ENCODE data around the gene SRM.
"Not testable (repeated sequence)": the region's sequence is repeated elsewhere in the genome, so short reads cannot be mapped to it uniquely, and the experiment has no call there.

The SRM gene

GRCh38 chr1:11056504-11056903 is 3.3 kb downstream of the SRM start:
- Histone ChIP-seq H3K9me3 (ENCODE audit: control insufficient read depth in 2 of 2, low read length in 2 of 2) (no peaks in the 10 kb centered on the region), H3K9ac (ENCODE audit: low read depth in 1 of 2, low read length in 2 of 2) (no peak overlapping the region), H3K4me3 (ENCODE audit: low read length in 2 of 2) (no peak overlapping the region), H3K27me3 (ENCODE audit: control insufficient read depth in 2 of 2, insufficient read depth in 2 of 2, low read length in 2 of 2) (no peaks in the 10 kb centered on the region), H3K36me3 (ENCODE audit: control insufficient read depth in 2 of 2, insufficient read depth in 2 of 2, low read length in 2 of 2) (peaks cover 3 to 8% of the 10 kb centered on the region in 2 donors), H3K4me1 (ENCODE audit: control insufficient read depth in 2 of 2, insufficient read depth in 2 of 2, low read length in 2 of 2) (peaks cover 8 to 17% of the 10 kb centered on the region in 2 donors), H3K27ac (ENCODE audit: low read depth in 2 of 2, low read length in 2 of 2) (no peak overlapping the region)

- Histone ChIP-seq H3K4me1 (ENCODE audit: control insufficient read depth in 2 of 2, insufficient read depth in 2 of 2, low read length in 2 of 2) (peaks cover 8 to 14% of the 10 kb centered on the region in 2 donors), H3K9ac (ENCODE audit: low read depth in 1 of 2, low read length in 2 of 2) (no peak overlapping the region), H3K36me3 (ENCODE audit: control insufficient read depth in 2 of 2, insufficient read depth in 2 of 2, low read length in 2 of 2) (peaks cover 3 to 8% of the 10 kb centered on the region in 2 donors), H3K27me3 (ENCODE audit: control insufficient read depth in 2 of 2, insufficient read depth in 2 of 2, low read length in 2 of 2) (no peaks in the 10 kb centered on the region), H3K9me3 (ENCODE audit: control insufficient read depth in 2 of 2, low read length in 2 of 2) (no peaks in the 10 kb centered on the region), H3K4me3 (ENCODE audit: low read length in 2 of 2) (no peak overlapping the region), H3K27ac (ENCODE audit: low read depth in 2 of 2, low read length in 2 of 2) (no peak overlapping the region)
Measured at GRCh38 chr1:11055676-11056075, 4.1 kb downstream of the SRM start.

- H3K4me3 ChIP-seq (ENCODE audit: low read length in 2 of 2) = no peak overlapping the region
- no peak overlapping the region for H3K9ac ChIP-seq (ENCODE audit: low read depth in 1 of 2, low read length in 2 of 2)
- H3K4me1 ChIP-seq (ENCODE audit: control insufficient read depth in 2 of 2, insufficient read depth in 2 of 2, low read length in 2 of 2) = peaks cover 8 to 12% of the 10 kb centered on the region in 2 donors
Measured at GRCh38 chr1:11054666-11055065, 5.2 kb downstream of the SRM start.

GRCh38 chr1:11054181-11054580 is 5.6 kb downstream of the SRM start:
- Histone ChIP-seq H3K36me3 (ENCODE audit: control insufficient read depth in 2 of 2, insufficient read depth in 2 of 2, low read length in 2 of 2) (peaks cover 3 to 8% of the 10 kb centered on the region in 2 donors), H3K4me3 (ENCODE audit: low read length in 2 of 2) (no peak overlapping the region), H3K27me3 (ENCODE audit: control insufficient read depth in 2 of 2, insufficient read depth in 2 of 2, low read length in 2 of 2) (no peaks in the 10 kb centered on the region), H3K4me1 (ENCODE audit: control insufficient read depth in 2 of 2, insufficient read depth in 2 of 2, low read length in 2 of 2) (peaks cover 7 to 11% of the 10 kb centered on the region in 2 donors), H3K9me3 (ENCODE audit: control insufficient read depth in 2 of 2, low read length in 2 of 2) (no peaks in the 10 kb centered on the region), H3K9ac (ENCODE audit: low read depth in 1 of 2, low read length in 2 of 2) (no peak overlapping the region), H3K27ac (ENCODE audit: low read depth in 2 of 2, low read length in 2 of 2) (no peak overlapping the region)

More at GRCh38 chr1:11054666-11055065, 5.2 kb downstream of the SRM start:
- Histone ChIP-seq H3K9me3 (ENCODE audit: control insufficient read depth in 2 of 2, low read length in 2 of 2) (no peaks in the 10 kb centered on the region), H3K27me3 (ENCODE audit: control insufficient read depth in 2 of 2, insufficient read depth in 2 of 2, low read length in 2 of 2) (no peaks in the 10 kb centered on the region), H3K36me3 (ENCODE audit: control insufficient read depth in 2 of 2, insufficient read depth in 2 of 2, low read length in 2 of 2) (peaks cover 3 to 8% of the 10 kb centered on the region in 2 donors), H3K27ac (ENCODE audit: low read depth in 2 of 2, low read length in 2 of 2) (no peak overlapping the region)

- Histone ChIP-seq H3K9me3 (ENCODE audit: control insufficient read depth in 2 of 2, low read length in 2 of 2) (no peaks in the 10 kb centered on the region), H3K4me3 (ENCODE audit: low read length in 2 of 2) (no peak overlapping the region), H3K36me3 (ENCODE audit: control insufficient read depth in 2 of 2, insufficient read depth in 2 of 2, low read length in 2 of 2) (peaks cover 3 to 8% of the 10 kb centered on the region in 2 donors)
Measured at GRCh38 chr1:11053758-11054137, 6.1 kb downstream of the SRM start.

GRCh38 chr1:11052839-11053757 is 6.7 kb downstream of the SRM start:
- Histone ChIP-seq H3K4me3 (ENCODE audit: low read length in 2 of 2) (no peak overlapping the region), H3K9ac (ENCODE audit: low read depth in 1 of 2, low read length in 2 of 2) (no peak overlapping the region)

More at GRCh38 chr1:11053758-11054137, 6.1 kb downstream of the SRM start:
- H3K27me3 ChIP-seq (ENCODE audit: control insufficient read depth in 2 of 2, insufficient read depth in 2 of 2, low read length in 2 of 2) = no peaks in the 10 kb centered on the region
- no peak overlapping the region for H3K9ac ChIP-seq (ENCODE audit: low read depth in 1 of 2, low read length in 2 of 2)
- H3K4me1 ChIP-seq (ENCODE audit: control insufficient read depth in 2 of 2, insufficient read depth in 2 of 2, low read length in 2 of 2) = peaks cover 3 to 7% of the 10 kb centered on the region in 2 donors
- H3K27ac ChIP-seq (ENCODE audit: low read depth in 2 of 2, low read length in 2 of 2) = no peak overlapping the region

GRCh38 chr1:11051781-11052511 is 7.9 kb downstream of the SRM start:
- Histone ChIP-seq H3K4me1 (ENCODE audit: control insufficient read depth in 2 of 2, insufficient read depth in 2 of 2, low read length in 2 of 2) (peaks cover 0 to 3% of the 10 kb centered on the region in 2 donors), H3K27me3 (ENCODE audit: control insufficient read depth in 2 of 2, insufficient read depth in 2 of 2, low read length in 2 of 2) (no peaks in the 10 kb centered on the region), H3K4me3 (ENCODE audit: low read length in 2 of 2) (no peak overlapping the region)

More at GRCh38 chr1:11052839-11053757, 6.7 kb downstream of the SRM start:
- H3K27me3 ChIP-seq (ENCODE audit: control insufficient read depth in 2 of 2, insufficient read depth in 2 of 2, low read length in 2 of 2) = no peaks in the 10 kb centered on the region
- H3K9me3 ChIP-seq (ENCODE audit: control insufficient read depth in 2 of 2, low read length in 2 of 2) = no peaks in the 10 kb centered on the region
- no peak overlapping the region for H3K27ac ChIP-seq (ENCODE audit: low read depth in 2 of 2, low read length in 2 of 2)
- peaks cover 3 to 8% of the 10 kb centered on the region in 2 donors for H3K36me3 ChIP-seq (ENCODE audit: control insufficient read depth in 2 of 2, insufficient read depth in 2 of 2, low read length in 2 of 2)
- H3K4me1 ChIP-seq (ENCODE audit: control insufficient read depth in 2 of 2, insufficient read depth in 2 of 2, low read length in 2 of 2) = peaks cover 0 to 3% of the 10 kb centered on the region in 2 donors

GRCh38 chr1:11051121-11051520 is 8.7 kb downstream of the SRM start:
- H3K4me1 ChIP-seq (ENCODE audit: control insufficient read depth in 2 of 2, insufficient read depth in 2 of 2, low read length in 2 of 2); H3K36me3 ChIP-seq (ENCODE audit: control insufficient read depth in 2 of 2, insufficient read depth in 2 of 2, low read length in 2 of 2); H3K9me3 ChIP-seq (ENCODE audit: control insufficient read depth in 2 of 2, low read length in 2 of 2); H3K27me3 ChIP-seq (ENCODE audit: control insufficient read depth in 2 of 2, insufficient read depth in 2 of 2, low read length in 2 of 2); H3K4me3 ChIP-seq (ENCODE audit: low read length in 2 of 2); H3K9ac ChIP-seq (ENCODE audit: low read depth in 1 of 2, low read length in 2 of 2); H3K27ac ChIP-seq (ENCODE audit: low read depth in 2 of 2, low read length in 2 of 2): not testable (repeated sequence)

More at GRCh38 chr1:11051781-11052511, 7.9 kb downstream of the SRM start:
- H3K36me3 ChIP-seq (ENCODE audit: control insufficient read depth in 2 of 2, insufficient read depth in 2 of 2, low read length in 2 of 2) = peaks cover 0 to 8% of the 10 kb centered on the region in 2 donors
- H3K9ac ChIP-seq (ENCODE audit: low read depth in 1 of 2, low read length in 2 of 2) = no peak overlapping the region
- no peaks in the 10 kb centered on the region for H3K9me3 ChIP-seq (ENCODE audit: control insufficient read depth in 2 of 2, low read length in 2 of 2)
- H3K27ac ChIP-seq (ENCODE audit: low read depth in 2 of 2, low read length in 2 of 2) = no peak overlapping the region

- Histone ChIP-seq H3K9me3 (ENCODE audit: control insufficient read depth in 2 of 2, low read length in 2 of 2) (no peaks in the 10 kb centered on the region), H3K4me1 (ENCODE audit: control insufficient read depth in 2 of 2, insufficient read depth in 2 of 2, low read length in 2 of 2) (no peaks in the 10 kb centered on the region), H3K36me3 (ENCODE audit: control insufficient read depth in 2 of 2, insufficient read depth in 2 of 2, low read length in 2 of 2) (no peaks in the 10 kb centered on the region), H3K9ac (ENCODE audit: low read depth in 1 of 2, low read length in 2 of 2) (no peak within 1 kb of the TSS), H3K27ac (ENCODE audit: low read depth in 2 of 2, low read length in 2 of 2) (no peak within 1 kb of the TSS), H3K27me3 (ENCODE audit: control insufficient read depth in 2 of 2, insufficient read depth in 2 of 2, low read length in 2 of 2) (no peaks in the 10 kb centered on the region), H3K4me3 (ENCODE audit: low read length in 2 of 2) (no peak within 1 kb of the TSS)
Measured at GRCh38 chr1:11046625-11047365, 13.0 kb downstream of the SRM start, which contains the start of gene MASP2. MASP2 (minus strand) TSS chr1:11047239; CDS start chr1:11047207, 32 bp downstream.
